Ovary (tissue), 3 donors: ENCODE results near the gene TCP11.

Source experiments
- CTCF ChIP-seq, 3 donors: fragments of 450-650 bp in 2 of 3; fragments of 200-600 bp in 1 of 3; IDR thresholded peaks; one replicate each; pipeline versions ENCODE4 v1.5.1 to v1.8.0; 2016 to 2022; ENCODE audit warnings: antibody characterized with exemption in 3 of 3, mild to moderate bottlenecking in 1 of 3
- EP300 ChIP-seq: sonication (generic); formaldehyde crosslinking; IDR thresholded peaks from one replicate; pipeline ENCODE4 v1.6.1; 2017; ENCODE audit warnings: antibody characterized with exemption
- POLR2A ChIP-seq: fragments of 450-650 bp; IDR thresholded peaks from one replicate; pipeline ENCODE4 v1.6.1; 2017; ENCODE audit warnings: antibody characterized with exemption, mild to moderate bottlenecking, moderate library complexity
- donor health status: DM: no; HTN: no; CAD: no.

GRCh38 chr6:35079311-35080000 lies 61.7 kb downstream of the TCP11 start:
- TF ChIP-seq POLR2A: no peak
- TF ChIP-seq CTCF (IDR thresholded peaks at IDR 0.05): no peak
- no peak for TF ChIP-seq EP300
